IMR-90 (cell line): ENCODE data around the gene PISD. TPM values are rescaled to one million over a fixed set of nuclear protein-coding genes. Genes with fewer than 3 reads are reported as not detected.

Experiments
- ATAC-seq: fragments of 200-7000 bp; cut with Tn5 transposase; 2 replicates; pipeline ENCODE4 v1.9.1; 2020; ENCODE audit warnings: low read depth, mild to moderate bottlenecking, moderate library complexity
- BruUV-seq: library from RNA; stranded (reverse); fragments of 400-500 nt; replicated peaks from 2 replicates; lab custom pipeline; 2021; lab: Mats Ljungman, UMichigan
- CTCF ChIA-PET: fragments of 300-600 bp; formaldehyde crosslinking; extraction: SDS; loops from one replicate; lab custom pipeline; 2021; ENCODE audit warnings: antibody characterized with exemption; lab: Yijun Ruan, JAX
- POLR2A ChIA-PET: fragments of 300-600 bp; sonication (Branson Sonifier 250); formaldehyde crosslinking; loops from one replicate; lab custom pipeline; 2022; ENCODE audit warnings: antibody characterized with exemption; ENCODE audit not compliant: unreplicated experiment; lab: Charles Lee
- DNase-seq: peaks from one replicate; pipeline ENCODE4 v3.0.0; 2013
- H2AFZ ChIP-seq: replicated peaks from 2 replicates; pipeline ENCODE3; 2013; ENCODE audit warnings: low read length, mild to moderate bottlenecking; ENCODE audit not compliant: poor library complexity
- H2AK5ac ChIP-seq: 2 replicates; pipeline ENCODE4 v1.6.1; 2013; ENCODE audit warnings: low read depth, low read length, inconsistent platforms
- H2AK9ac ChIP-seq: replicated peaks from 2 replicates; pipeline ENCODE3; 2013; ENCODE audit warnings: mild to moderate bottlenecking, low read depth, low read length, moderate library complexity; ENCODE audit not compliant: poor library complexity
- H2BK120ac ChIP-seq: 2 replicates; pipeline ENCODE4 v1.6.1; 2013; ENCODE audit warnings: low read depth, low read length, inconsistent platforms
- H2BK15ac ChIP-seq: 3 replicates; pipeline ENCODE4 v1.6.1; 2013; ENCODE audit warnings: low read depth, low read length, inconsistent platforms
- H2BK20ac ChIP-seq: 2 replicates; pipeline ENCODE4 v1.6.1; 2013; ENCODE audit warnings: low read depth, mild to moderate bottlenecking, inconsistent platforms, low read length, moderate library complexity
- H2BK5ac ChIP-seq: 2 replicates; pipeline ENCODE4 v1.6.1; 2013; ENCODE audit warnings: mild to moderate bottlenecking, low read depth, low read length, inconsistent platforms; ENCODE audit not compliant: poor library complexity, severe bottlenecking
- H3K14ac ChIP-seq: replicated peaks from 2 replicates; pipeline ENCODE4 v1.6.1; 2013; ENCODE audit warnings: low read depth, low read length, inconsistent platforms
- H3K18ac ChIP-seq: 2 replicates; pipeline ENCODE4 v1.6.1; 2013; ENCODE audit warnings: low read depth, low read length, control low read depth
- H3K23ac ChIP-seq: 2 replicates; pipeline ENCODE4 v1.6.1; 2013; ENCODE audit warnings: low read depth, low read length, inconsistent platforms
- H3K27ac ChIP-seq: 2 replicates; pipeline ENCODE4 v1.5.1; 2013; ENCODE audit warnings: mild to moderate bottlenecking, control low read depth, low read length; ENCODE audit not compliant: insufficient read depth
- H3K27me3 ChIP-seq: 2 replicates; pipeline ENCODE4 v1.6.1; 2013; ENCODE audit warnings: low read length; ENCODE audit not compliant: control insufficient read depth, insufficient read depth
- H3K36me3 ChIP-seq: 2 replicates; pipeline ENCODE4 v1.6.1; 2013; ENCODE audit warnings: low read length, mixed read lengths; ENCODE audit not compliant: control insufficient read depth, insufficient read depth
- H3K4ac ChIP-seq: 2 replicates; pipeline ENCODE4 v1.6.1; 2013; ENCODE audit warnings: low read depth, low read length, inconsistent platforms
- H3K4me1 ChIP-seq: 2 replicates; pipeline ENCODE4 v1.6.1; 2013; ENCODE audit warnings: low read length, mixed read lengths; ENCODE audit not compliant: control insufficient read depth, insufficient read depth
- H3K4me2 ChIP-seq: 2 replicates; pipeline ENCODE4 v1.6.1; 2013; ENCODE audit warnings: low read depth, mild to moderate bottlenecking, control low read depth, low read length, moderate library complexity
- H3K4me3 ChIP-seq: 2 replicates; pipeline ENCODE4 v1.5.1; 2013; ENCODE audit warnings: low read depth, mild to moderate bottlenecking, control low read depth, low read length, moderate library complexity; ENCODE audit not compliant: insufficient read depth
- H3K56ac ChIP-seq: 2 replicates; pipeline ENCODE4 v1.6.1; 2013; ENCODE audit warnings: low read length, inconsistent platforms; ENCODE audit not compliant: insufficient read depth; ENCODE audit errors: extremely low read depth
- H3K79me1 ChIP-seq, 2 experiments: 2 replicates each; pipeline ENCODE4 v1.6.1; 2013; ENCODE audit warnings: low read length in 2 of 2, inconsistent platforms in 1 of 2, low read depth in 1 of 2
- H3K9ac ChIP-seq: 2 replicates; pipeline ENCODE4 v1.6.1; 2013; ENCODE audit warnings: low read depth, low read length, control low read depth
- H3K9me1 ChIP-seq: 2 replicates; pipeline ENCODE4 v1.6.1; 2013; ENCODE audit warnings: low read length, inconsistent platforms; ENCODE audit not compliant: insufficient read depth
- H3K9me3 ChIP-seq: 2 replicates; pipeline ENCODE4 v1.6.1; 2013; ENCODE audit warnings: low read length; ENCODE audit not compliant: control insufficient read depth, insufficient read depth
- H4K20me1 ChIP-seq: 2 replicates; pipeline ENCODE4 v1.6.1; 2013; ENCODE audit warnings: low read length, inconsistent platforms; ENCODE audit not compliant: insufficient read depth
- H4K5ac ChIP-seq: 2 replicates; pipeline ENCODE4 v1.6.1; 2013; ENCODE audit warnings: mild to moderate bottlenecking, low read depth, low read length, control low read depth
- H4K8ac ChIP-seq, 2 experiments: 2 replicates each; pipeline ENCODE4 v1.6.1; 2013; ENCODE audit warnings: low read depth in 2 of 2, low read length in 2 of 2, control low read depth in 1 of 2, inconsistent platforms in 1 of 2
- H4K91ac ChIP-seq: 2 replicates; pipeline ENCODE4 v1.6.1; 2013; ENCODE audit warnings: low read depth, low read length, inconsistent platforms; ENCODE audit not compliant: insufficient read depth
- BHLHE40 ChIP-seq: fragments of 150-350 bp; IDR thresholded peaks from 2 replicates; pipeline ENCODE4 v1.6.1; 2016; ENCODE audit warnings: mild to moderate bottlenecking, low read depth, low read length
- CEBPB ChIP-seq: IDR thresholded peaks from 2 replicates; pipeline ENCODE4 v1.6.1; 2012; ENCODE audit warnings: low read depth, low read length, improper control_type of control experiment
- CTCF ChIP-seq: conservative IDR thresholded peaks from 2 replicates; pipeline ENCODE4 v1.5.1; 2012; ENCODE audit warnings: mild to moderate bottlenecking, low read depth, low read length, improper control_type of control experiment
- ELK1 ChIP-seq: fragments of 150-350 bp; IDR thresholded peaks from 2 replicates; pipeline ENCODE4 v1.6.1; 2016; ENCODE audit warnings: low read depth, mild to moderate bottlenecking, low read length, moderate library complexity, borderline replicate concordance
- MAFK ChIP-seq: IDR thresholded peaks from 2 replicates; pipeline ENCODE4 v1.6.1; 2012; ENCODE audit warnings: low read depth, low read length, improper control_type of control experiment
- MAZ ChIP-seq: IDR thresholded peaks from 2 replicates; pipeline ENCODE4 v1.6.1; 2012; ENCODE audit warnings: low read depth, mild to moderate bottlenecking, low read length, improper control_type of control experiment, moderate library complexity, borderline replicate concordance
- MXI1 ChIP-seq: IDR thresholded peaks from 2 replicates; pipeline ENCODE4 v1.6.1; 2012; ENCODE audit warnings: low read depth, mild to moderate bottlenecking, low read length, moderate library complexity, borderline replicate concordance
- RCOR1 ChIP-seq: IDR thresholded peaks from 2 replicates; pipeline ENCODE4 v1.6.1; 2012; ENCODE audit warnings: mild to moderate bottlenecking, low read length, improper control_type of control experiment; ENCODE audit not compliant: insufficient replicate concordance
- RFX5 ChIP-seq: IDR thresholded peaks from 2 replicates; pipeline ENCODE4 v1.8.0; 2012; ENCODE audit warnings: low read depth, mild to moderate bottlenecking, low read length, moderate library complexity
- SMC3 ChIP-seq: fragments of 150-350 bp; IDR thresholded peaks from 2 replicates; pipeline ENCODE4 v1.6.1; 2016; ENCODE audit warnings: low read depth, mild to moderate bottlenecking, antibody characterized with exemption, low read length, moderate library complexity
- USF2 ChIP-seq: fragments of 150-350 bp; IDR thresholded peaks from 2 replicates; pipeline ENCODE4 v1.6.1; 2017; ENCODE audit warnings: mild to moderate bottlenecking, antibody characterized with exemption, low read length, low read depth
- WGBS, 2 experiments: methylation state at CpG; one replicate each; pipeline versions ENCODE4 v1.1.5 to v1.1.7; 2013; ENCODE audit warnings: missing lambda C conversion rate in 2 of 2; ENCODE audit not compliant: insufficient read length in 1 of 2; ENCODE audit errors: extremely low coverage in 2 of 2; 5-methylcytosine and 5-hydroxymethylcytosine counted together
- dilution Hi-C: fragments of 300-500 bp; cut with HindIII; formaldehyde crosslinking; loops from one replicate; pipeline ENCODE4 v1.14.3; 2018; ENCODE audit warnings: low sequenced_read_pairs; ENCODE audit not compliant: unreplicated experiment
- in situ Hi-C: fragments of 300-500 bp; cut with MboI; formaldehyde crosslinking; loops from 3 replicates; pipeline ENCODE4 v1.14.3; 2019; ENCODE audit warnings: low sequenced_read_pairs, inconsistent platforms, mixed read lengths
- intact Hi-C: fragments of 100-400 bp; cut with micrococcal nuclease; formaldehyde crosslinking; loops from 2 replicates; pipeline ENCODE4 v1.10.0; 2022
- polyA plus RNA-seq, 3 experiments: library from polyadenylated mRNA; depleted of rRNA; stranded (reverse); fragments of >200 nt; gene quantifications; 2 replicates each; pipeline ENCODE4 v1.2.3, GENCODE V29; 2012; ENCODE audit warnings: low replicate concordance in 1 of 3
- total RNA-seq: library from RNA; depleted of rRNA; stranded (reverse); fragments of >200 nt; gene quantifications from 2 replicates; pipeline ENCODE4 v1.2.3, GENCODE V29; 2012

PISD gene
- total and polyA plus RNA-seq, 2 of the 4 experiments (the other 2 are of a cell fraction), result 34.1 to 48.8 TPM

- H2AFZ ChIP-seq, result no peak overlapping the region
- H3K4ac ChIP-seq, result peak overlapping the region; percentile 5
- DNase-seq (no peak), ATAC-seq (no peak)
- no peak overlapping the region for H3K4me2 ChIP-seq
- peaks cover 11 to 24% of the 10 kb centered on the region in 2 experiments; a peak in 3 of 4 replicates for H3K79me1 ChIP-seq
- WGBS, 2 experiments, result 87% methylated on average over 6 of the region's 13 CpGs; no CpG with 5 or more reads in 1 of the 2 experiments
- dilution Hi-C loops, result no loop called here
- 0 out of 2 replicates have a peak overlapping the region, but pooled peaks have one; percentile 24 for H2BK20ac ChIP-seq
- BruUV-seq, result TSS peak; percentile 27
- peak overlapping the region; percentile 47 for H2BK5ac ChIP-seq
- no peaks in the 10 kb centered on the region for H3K9me3 ChIP-seq
- peaks cover 36% of the 10 kb centered on the region for H3K36me3 ChIP-seq
- in situ Hi-C loops, result loop anchor here (25.0 kb wide), 1 partner anchor 404 kb away; no protein-coding TSS in a partner anchor
- no peaks in the 10 kb centered on the region for H3K27me3 ChIP-seq
- H2BK15ac ChIP-seq, result peak overlapping the region; percentile 67; the same call in 2 of the 3 replicates
- H4K20me1 ChIP-seq, result 0 out of 2 replicates have a peak, but pooled peaks cover 3% of the 10 kb centered on the region
- intact Hi-C loops, result loop anchor here (5.0 kb wide), 2 partner anchors 39 to 64 kb away; no protein-coding TSS in a partner anchor
- H2AK5ac ChIP-seq, result peak overlapping the region; percentile 54; the same call in 1 of the 2 replicates
- peak overlapping the region; percentile 22; the same call in 1 of the 2 replicates for H3K27ac ChIP-seq
- H2BK120ac ChIP-seq, result no peak overlapping the region
- no peak overlapping the region for H3K4me3 ChIP-seq
- CTCF ChIA-PET, result interaction anchor here (0.7 kb wide), 1 partner anchor 13 kb away, joined by 3 read pairs; no protein-coding TSS in a partner anchor
- H3K9ac ChIP-seq, result no peak overlapping the region
- H3K18ac ChIP-seq, result no peak overlapping the region; the same call in 1 of the 2 replicates
- H3K4me1 ChIP-seq, result peaks cover 25% of the 10 kb centered on the region
- H2AK9ac ChIP-seq, result peak overlapping the region; percentile 39
- POLR2A ChIA-PET, result no interaction called here
- no peak overlapping the region for H3K56ac ChIP-seq
- H3K14ac ChIP-seq, result peak overlapping the region; percentile 40
- peaks cover 14% of the 10 kb centered on the region for H3K9me1 ChIP-seq
- H4K8ac ChIP-seq, result peak overlapping the region in 1 of 2 experiments; percentile 56; a peak in 2 of 4 replicates
- H4K91ac ChIP-seq, result no peak overlapping the region
- H3K23ac ChIP-seq, result peak overlapping the region; percentile 14; the same call in 1 of the 2 replicates
- peak overlapping the region; percentile 31; the same call in 1 of the 2 replicates for H4K5ac ChIP-seq
- no peak for TF ChIP-seq RCOR1
- TF ChIP-seq BHLHE40, result no peak
- no peak for TF ChIP-seq CTCF
- TF ChIP-seq SMC3, result no peak
- no peak for TF ChIP-seq MAZ
- no peak for TF ChIP-seq MXI1
- no peak for TF ChIP-seq CEBPB
- TF ChIP-seq RFX5, result no peak
- TF ChIP-seq USF2, result no peak
- TF ChIP-seq ELK1, result no peak
- TF ChIP-seq MAFK, result no peak
Measured at GRCh38 chr22:31683181-31684105, 21.4 kb upstream of the PISD start.
